Putamen (tissue), 1 donor: ENCODE results near the gene PRDM1.
A peak's percentile ranks its signal among the peaks of the same experiment; 100 is the strongest.

Experiments used
- DNase-seq: peaks from one replicate; pipeline ENCODE4 v3.0.0-alpha.2; 2016; ENCODE audit warnings: low spot score

Gene PRDM1

DNA sequence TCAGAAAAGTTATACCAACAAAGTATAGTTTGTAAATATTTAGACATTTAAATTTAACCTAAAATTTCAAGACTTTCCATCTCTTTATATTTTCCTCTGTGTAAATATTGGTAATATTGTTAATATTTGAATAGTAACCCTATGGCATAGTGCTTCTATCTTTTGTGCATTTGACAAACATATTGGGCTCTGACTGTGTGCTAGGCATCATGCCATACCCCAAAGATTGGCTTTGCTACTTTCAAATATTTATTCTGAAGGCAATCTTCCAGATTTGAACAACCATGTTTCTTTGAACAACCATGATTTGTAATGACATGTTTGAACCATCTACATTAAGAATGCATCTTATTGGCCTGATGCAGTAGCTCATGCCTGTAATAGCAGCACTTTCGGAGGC lies 15.5 kb upstream of the PRDM1 start:
- no peak for DNase-seq

DNA sequence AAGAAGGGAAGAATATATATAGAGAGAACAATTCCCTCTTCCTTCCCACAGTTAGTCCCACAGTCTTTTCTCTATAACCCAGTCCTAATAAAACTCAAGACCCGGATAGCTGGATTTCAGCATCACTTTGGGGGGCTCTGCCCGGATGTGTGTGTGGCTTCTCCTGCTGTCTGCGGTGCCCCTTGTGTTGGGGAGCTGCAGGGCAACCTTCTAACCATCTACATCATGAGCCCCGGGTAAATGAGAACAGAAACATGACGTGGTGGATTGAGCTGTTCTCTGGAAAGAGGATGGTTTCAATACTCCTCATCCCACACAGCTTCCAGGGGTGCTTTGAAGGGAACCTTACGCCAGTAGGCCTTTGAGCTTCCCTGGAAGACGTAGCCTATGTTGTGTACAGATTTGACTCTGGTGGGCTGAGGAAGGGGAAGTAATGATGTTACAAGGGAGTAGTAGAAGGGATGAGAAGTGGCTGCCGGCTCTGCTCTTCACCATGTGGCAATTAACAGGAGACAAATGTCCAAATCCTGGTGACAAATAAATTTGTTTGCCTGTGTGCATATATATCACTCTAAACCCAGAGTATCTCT lies 13.5 kb upstream of the PRDM1 start:
- no peak for DNase-seq

DNA sequence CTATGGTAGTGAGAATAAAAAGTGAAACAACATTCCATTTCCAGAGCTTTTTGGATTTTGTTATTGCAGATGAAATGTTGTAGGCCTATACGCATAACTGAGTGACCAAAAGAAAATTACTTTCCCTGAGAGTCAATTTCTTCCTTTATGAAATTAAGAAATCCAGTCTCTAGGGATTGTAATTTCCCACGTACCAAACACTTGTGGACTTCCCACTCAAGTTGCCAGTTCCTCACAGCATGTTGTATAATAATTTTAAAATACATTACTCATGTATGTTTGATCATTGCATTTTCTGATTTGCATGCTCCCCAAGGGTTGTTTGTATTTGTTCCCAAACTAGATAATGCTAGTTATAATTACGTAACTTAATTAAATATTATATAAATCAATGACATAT lies 12.0 kb upstream of the PRDM1 start:
- DNase-seq, result no peak

DNA sequence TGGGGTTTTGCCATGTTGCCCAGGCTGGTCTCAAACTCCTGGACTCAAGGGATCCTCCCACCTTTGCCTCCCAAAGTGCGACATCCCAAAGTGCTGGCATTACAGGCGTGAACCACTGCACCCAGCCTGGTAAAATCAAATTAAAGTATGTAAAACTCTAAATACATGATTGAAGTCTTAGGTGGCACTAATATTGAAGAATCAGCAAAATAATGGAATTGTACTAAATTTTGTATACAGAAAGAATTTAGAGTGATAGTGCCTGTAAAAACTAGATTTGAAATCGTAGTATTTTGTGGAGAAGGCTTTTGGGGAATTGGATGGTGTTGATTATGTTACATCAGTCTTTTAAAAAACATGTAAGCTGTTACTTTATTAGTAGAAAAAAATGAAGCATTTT lies 10.0 kb upstream of the PRDM1 start:
- no peak for DNase-seq

DNA sequence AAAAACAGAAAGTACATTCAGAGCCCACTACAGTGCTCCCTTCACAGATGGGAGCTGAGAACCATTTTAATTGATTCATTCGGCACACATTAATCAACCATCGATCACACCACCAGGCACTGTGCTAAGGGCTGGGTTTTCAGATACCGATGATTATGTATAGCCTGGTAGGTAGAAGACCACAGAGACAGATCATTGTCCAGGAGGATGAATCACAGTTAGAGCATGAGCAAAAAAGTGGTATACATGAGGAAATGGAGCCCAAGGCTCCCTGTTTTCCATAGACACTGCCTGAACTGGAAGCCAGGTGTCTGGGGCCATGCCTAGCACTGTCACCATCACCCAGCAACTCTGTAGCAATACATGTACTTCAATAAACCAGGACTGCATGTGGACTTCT lies 9.0 kb upstream of the PRDM1 start:
- no peak for DNase-seq

DNA sequence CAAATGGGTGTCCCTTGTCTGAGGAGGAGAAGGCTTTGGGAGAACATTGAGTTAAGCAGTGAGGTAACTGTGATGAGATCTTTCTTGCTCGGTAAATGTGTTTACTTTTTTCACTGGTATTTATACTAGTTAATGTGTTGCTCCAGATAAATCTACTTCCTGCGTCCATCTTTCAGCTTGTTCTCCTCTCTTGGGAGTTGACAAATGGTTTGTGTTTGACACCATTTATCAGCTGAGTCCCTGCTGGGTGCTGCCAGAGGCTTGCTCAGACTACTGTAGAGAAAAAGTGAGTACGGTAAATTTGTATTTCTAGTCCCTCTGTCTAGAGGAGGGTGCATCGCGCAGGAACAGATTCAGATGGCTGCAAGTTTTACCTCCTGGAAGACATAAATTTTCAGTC lies 8.3 kb upstream of the PRDM1 start:
- DNase-seq, result no peak

DNA sequence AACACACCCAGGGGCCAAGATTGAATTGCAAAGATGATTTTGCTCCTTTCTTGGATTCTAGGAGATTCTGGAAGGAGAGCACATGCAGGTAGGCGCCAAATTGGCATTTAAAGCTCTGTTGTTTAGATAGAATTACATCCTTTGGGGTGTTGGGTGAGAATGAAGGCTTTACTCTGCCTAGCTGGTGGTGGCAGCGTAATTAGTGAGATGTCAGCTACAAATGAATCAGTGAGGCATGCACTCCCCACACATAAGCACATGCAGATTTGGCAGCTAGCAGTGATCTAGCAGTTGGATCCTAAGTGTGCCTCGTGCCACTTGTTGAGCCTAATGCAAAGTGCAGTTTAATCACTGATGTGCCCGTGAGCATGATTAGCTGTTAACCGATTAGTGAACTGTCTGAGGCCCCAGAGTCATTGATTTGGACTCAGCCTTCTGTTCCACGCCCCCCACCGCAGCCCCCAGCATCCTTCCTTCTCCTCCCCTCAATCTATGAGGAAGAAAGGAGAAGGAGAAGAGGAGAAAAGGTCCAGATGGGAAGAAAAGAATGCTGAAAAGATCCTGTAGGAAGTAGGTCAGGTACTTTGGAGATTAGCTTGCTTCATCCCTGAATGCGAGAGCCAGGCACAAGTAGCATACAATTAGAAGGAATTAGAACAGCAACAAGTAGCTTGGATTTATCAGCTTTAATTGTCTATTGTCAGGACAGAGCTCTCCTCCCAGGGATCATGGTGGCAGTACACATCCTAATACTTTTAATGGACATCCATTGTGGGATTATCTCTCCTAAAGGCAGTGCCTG lies 6.0 kb upstream of the PRDM1 start:
- DNase-seq, result no peak

DNA sequence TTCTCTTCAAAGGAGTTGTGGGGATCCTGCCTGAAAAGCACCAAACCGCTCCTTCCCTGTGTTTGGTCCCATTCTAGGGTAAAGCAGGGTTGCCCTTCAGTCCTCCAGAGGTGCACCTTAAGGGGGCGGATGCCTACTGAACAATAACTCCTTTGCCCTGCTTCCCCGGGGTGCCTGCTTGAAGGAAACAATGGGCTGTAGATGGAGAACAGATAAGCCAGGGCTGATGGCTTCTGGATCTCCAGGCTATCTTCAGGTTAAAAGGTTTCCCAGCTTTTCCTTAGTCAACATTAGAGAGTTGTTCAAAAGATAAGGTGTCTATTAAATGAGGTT lies 5.4 kb upstream of the PRDM1 start:
- DNase-seq, result no peak

DNA sequence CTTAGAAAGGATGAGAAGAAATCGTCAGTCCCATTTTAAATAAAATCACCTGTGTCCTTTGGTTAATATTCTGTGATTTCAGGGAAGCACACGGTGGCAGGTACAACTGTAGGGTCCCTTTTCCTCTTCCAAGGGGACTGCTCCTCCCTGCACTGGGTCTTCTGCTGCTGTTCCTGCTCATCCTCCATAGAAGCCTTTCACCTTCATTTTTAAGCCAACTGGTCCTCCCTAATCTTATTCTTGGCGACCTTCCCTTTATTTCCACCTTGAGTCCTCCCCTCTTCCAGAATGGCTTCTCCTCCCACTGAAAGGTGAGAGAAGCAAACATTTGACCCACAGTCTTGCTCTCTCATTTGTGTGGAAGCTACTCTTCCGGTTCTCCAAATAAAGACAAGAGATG lies 4.4 kb upstream of the PRDM1 start:
- DNase-seq, result no peak

DNA sequence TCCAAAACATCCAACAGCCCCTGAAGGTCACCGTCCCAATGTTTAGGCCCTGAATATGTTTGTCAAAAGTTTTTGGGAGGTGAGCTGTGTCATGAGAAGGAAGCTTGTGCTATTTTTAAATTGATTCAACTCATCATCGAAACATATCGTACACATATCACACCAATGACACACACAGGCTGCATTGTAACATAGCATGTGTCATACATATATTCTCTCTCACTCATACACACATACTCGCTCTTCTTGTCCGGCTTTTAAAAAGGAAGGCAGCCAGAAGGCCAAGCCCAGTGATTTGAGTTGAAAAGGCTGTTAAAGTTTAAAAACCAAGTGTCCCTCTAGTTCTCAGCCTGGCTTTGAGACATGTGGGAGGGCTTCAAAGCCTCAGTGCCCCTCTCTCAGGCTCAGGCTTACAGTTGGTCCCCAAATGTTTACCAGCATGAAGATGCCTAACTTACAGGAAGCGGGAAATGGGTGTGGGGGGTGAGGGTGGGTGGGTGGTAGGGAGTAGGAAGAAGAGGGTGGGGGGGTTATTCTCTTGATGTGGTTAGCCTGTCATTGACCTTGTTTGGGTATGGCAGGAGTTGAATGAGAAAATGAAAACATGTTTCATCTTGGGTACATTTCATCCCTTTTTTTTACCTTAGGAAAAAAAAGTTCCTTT lies 3.3 kb upstream of the PRDM1 start:
- DNase-seq, result no peak

DNA sequence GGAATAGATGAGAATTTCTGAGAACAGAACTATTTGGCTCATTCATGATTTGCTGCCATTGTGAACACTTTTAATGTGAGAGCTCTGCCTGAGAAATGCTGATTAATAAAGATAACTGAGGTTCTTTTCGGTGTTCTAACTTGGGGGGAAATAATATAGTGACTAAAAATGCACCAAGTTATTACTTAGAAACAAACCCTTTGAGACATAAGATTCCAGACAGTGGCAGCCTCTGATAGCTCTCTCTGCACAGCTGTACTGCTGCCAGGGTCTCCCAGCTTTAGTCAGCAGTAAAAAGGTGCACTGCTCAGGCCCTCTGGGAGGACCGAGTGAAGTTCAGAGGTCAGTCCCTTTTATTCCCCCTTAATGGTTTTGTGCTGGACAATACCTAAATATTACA lies 2.5 kb upstream of the PRDM1 start:
- no peak for DNase-seq

DNA sequence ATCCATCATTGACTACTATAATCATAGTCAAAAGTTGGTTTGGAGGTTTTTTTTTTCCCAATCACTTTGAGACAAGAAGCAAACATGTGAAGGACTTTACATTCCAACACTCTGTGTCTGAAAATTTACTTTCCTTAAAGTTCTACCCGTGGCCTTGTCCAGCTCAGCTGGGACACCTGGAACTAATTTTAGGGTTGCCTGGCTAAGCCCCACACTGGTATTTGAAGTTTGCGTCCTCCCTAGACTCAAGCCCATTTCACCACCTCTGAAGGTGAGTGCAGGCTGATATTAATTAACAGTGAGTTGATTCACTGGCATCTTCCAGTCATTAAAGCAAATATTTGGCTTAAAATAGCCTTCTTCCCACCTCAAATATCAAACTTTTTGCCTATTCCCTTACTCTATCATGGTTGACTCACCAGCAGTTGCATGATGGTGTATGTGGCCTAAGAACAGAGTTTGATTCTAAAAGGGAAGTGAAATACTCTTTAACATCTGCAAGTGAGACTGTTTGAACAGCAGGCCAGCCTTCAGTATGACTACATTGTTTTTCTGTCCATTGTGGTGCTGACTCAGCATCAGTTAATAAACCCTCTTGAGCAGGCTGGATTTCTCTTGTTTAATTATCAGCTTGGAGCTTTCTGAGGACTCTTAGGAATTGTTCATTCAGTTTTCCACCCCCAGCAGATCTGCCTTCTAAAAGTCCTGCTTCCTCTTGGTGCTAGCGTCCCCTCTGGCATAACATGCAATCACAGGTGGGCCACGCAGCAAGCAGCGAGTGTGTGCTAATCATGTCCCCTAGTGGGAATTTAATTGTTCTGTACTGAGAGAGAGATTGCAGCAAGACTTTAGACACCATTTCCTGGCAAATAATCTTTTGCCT lies 1.8 kb upstream of the PRDM1 start:
- no peak for DNase-seq

DNA sequence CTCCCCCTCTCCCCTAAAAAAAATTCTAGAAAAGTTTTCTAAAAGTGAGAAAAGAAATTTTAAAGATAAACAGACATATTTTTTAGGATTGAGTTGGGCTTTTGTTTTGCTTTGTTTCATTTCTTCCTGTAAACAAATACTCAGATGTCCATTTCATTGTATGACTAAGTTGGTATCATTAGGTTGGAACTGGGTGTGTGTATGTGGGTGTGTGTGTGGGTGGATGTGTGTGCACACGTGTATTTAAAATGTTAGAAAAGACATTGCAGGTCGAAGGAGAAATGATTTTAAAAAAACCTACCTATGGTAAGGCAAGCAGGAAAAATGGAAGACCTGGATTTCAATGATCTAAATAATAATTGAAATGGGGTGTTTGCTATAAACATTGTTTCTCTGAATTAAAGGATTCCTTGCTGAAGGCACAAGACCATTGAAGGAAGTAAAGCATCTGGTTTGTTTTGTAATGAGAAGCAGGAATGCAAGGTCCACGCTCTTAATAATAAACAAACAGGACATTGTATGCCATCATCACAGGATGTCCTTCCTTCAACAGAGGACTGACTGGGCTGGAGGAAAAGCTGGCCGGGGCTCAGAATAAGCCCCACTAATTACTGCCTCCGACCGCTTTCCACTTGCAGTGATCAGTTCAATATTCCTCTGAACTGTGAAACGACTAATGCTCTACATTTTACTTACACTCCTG lies 996 bp upstream of the PRDM1 start:
- DNase-seq, result no peak

DNA sequence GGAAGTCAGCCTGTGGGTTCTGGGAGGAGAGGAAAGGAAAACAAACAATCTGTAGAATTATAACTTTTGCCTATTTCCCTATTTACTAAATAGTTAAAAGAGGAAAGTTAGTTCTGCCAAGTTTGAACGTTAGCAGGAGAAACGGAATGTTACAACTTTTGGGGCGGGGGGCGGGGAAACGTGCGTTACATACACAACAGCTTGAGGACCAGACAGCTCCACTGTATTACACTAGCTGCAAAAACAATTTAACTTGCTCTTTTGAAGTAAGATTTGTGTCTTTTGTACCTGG lies 498 bp upstream of the PRDM1 start:
- no peak for DNase-seq

DNA sequence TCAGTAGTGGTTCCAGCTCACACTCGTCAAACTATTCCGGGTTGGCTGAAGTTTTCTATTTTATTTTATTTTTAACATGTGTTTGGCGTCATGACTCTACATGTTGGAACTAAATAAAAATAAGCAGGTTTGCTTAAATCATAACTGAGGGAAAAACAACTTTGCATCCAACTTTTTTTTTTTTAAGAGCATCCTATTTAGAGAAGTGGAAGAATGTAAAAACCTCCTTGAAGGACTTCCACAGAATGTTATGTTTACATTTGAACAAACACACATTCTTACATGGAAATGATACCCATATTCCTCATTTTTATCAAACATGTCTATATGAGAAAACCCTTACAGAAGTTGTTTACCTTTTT lies 659 bp downstream of the PRDM1 start:
- DNase-seq, result no peak

DNA sequence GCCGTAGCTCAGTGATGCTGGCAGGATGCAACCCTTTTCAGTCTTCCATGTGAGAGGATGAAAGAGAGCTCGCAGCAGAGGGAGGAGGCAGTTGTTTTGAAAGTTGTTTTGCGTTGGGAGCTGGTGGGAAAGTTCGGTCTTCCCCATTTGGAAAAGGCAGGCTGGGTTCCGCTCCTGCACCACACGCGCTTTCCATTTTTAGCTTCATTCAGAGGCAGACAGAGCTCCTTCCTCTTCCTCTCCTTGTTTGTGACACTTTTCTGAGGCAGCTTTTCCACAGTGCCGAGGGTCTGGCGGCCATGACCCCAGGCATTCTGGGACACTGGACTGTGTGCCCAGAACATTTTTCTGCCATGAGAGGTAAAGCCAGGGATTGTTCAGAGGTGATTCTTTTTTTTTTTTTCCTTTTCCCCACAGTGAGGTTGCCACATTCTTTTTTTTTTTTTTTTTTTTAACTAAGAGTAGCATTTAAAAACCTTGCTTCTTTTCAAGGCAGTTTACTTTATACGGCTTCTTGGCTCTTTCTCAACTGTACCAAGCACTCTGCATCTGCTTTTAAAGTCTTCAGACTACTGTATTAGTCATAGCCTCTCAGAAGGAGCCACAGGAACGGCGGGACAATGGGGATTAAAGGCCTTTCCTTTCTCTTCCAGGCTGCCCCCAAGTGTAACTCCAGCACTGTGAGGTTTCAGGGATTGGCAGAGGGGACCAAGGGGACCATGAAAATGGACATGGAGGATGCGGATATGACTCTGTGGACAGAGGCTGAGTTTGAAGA lies 1.6 kb downstream of the PRDM1 start:
- peak; percentile 31 for DNase-seq

DNA sequence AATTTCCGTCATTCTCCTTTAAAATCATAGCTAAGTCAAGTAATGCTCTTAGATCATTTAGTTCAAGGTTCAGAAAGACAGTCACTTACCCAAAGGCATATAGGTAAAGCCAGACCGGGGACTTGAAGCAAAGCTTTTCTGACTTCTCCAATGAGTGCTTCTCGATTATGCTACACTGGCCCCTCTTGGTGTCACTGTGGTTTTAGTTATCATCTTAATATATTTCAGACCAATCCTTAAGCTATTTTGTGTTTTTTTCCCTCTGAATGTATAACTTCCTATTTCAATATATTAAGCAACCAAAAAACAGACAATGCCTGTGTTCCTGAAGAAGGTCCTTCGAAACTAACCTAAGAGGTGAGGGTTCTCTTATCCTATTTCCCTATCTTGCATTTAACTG lies 3.9 kb downstream of the PRDM1 start:
- no peak for DNase-seq

DNA sequence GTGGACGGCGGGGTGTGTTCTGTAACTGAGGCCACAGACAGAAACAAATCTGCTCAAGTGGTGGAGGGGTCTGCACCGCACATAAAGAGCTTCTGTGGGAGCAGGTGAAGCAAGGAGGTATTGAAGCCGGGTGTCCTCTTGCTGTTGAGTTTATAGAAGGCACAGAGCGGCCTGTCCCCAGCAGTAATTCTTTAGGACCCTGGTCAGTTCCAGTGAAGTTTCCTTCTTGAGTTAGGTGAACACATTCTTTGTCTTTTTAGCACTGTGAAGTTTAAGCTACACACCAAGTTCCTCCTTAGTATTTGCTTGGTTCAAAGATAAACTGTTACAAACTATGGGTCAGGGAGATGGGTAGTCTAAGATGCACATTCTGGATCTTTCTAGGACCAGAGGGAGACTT lies 6.1 kb downstream of the PRDM1 start:
- DNase-seq, result no peak

DNA sequence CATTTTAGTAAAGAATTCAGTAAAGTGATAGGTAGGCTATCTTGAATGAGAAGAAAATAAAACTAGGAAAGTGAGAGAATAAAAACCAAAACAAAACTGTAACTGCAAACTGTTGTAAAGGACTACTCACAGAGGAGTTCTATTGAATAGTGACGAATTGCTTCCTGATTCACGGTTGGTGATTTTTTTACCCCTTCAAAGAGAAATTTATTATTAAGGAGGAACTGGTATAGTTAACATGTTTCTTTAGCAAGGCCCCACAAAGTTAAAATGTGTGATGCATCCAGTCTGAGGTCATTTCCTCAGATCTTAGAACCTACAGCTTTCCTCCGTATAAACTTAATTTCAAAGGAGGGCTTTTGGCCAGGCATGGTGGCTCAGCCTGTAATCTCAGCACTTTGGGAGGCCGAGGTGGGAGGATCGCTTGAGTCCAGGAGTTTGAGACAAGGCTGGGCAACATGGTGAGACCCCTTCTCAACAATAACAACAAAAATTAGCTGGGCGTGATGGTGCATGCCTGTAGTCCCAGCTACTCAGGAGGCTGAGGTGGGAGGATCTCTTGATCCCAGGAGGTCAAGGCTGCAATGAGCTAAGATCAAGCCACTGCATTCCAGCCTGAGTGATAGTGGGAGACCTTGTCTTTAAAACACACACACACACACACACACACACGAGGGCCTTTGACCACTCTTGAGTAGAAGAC lies 8.3 kb downstream of the PRDM1 start:
- no peak for DNase-seq

DNA sequence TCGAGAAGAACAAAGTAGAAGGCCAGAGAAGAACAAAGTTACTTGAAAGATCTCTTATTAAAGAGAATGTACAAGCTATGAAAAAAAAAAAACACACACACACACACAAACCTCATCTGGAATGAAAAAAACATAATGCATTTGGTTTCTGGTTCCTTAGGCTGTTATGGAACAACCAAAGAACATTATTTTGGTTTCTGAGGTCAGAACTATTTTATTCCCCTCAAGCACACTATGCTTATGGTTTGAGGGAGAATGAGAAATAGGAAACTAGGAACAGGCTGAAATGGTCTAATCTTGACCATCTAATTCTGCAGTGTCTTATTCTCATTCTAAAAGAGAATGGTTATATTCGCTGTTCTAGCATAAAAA lies 8.8 kb downstream of the PRDM1 start:
- DNase-seq, result no peak
